ENCODE measurements around the gene MACROD2.

The MACROD2 gene

DNA sequence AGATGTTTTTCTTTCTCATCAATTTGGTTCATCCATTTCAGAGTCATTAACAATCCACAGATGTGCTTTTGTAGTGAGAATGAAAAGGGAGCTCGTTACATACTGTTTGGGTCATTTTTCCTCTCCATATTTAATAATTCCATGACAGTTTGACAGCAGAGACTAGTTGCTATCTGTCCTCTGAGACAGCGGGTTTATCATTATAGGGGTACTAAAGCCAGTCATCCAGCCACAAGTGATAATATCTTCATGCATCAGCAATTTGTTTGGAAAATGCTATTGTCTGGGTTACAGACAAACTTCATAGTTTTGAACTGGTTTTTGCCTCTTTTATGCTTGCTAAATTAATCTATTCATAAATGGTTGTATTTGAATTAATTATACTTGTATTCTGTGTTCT lies 692.7 kb downstream of the MACROD2 start:
- DNase-seq: no peak

- DNase-seq: no peak
These were observed 696.7 kb downstream of the MACROD2 start for GRCh38 chr20:14691994-14692393.

DNA sequence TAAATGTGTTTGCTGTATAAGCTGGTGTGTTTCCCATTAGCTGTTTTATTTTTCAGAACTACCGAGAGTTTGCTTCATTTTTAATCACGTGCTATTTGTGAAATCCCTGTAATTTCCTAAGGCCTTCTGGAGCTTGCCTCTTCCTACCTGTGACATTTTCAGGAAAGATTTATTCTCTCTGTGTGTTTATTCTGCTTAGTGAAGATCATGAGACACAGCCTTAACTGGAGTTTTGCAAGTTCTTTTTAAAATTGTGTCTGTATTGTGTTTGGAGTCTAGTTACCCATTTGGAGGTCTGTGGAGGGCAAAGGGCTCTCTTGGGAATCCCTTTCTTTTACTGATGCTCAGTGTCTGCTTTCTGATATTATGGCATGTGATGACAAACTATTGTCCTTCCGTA lies 701.2 kb downstream of the MACROD2 start:
- DNase-seq: no peak

GRCh38 chr20:14696937-14697336 lies 701.6 kb downstream of the MACROD2 start:
- no peak for DNase-seq

DNA sequence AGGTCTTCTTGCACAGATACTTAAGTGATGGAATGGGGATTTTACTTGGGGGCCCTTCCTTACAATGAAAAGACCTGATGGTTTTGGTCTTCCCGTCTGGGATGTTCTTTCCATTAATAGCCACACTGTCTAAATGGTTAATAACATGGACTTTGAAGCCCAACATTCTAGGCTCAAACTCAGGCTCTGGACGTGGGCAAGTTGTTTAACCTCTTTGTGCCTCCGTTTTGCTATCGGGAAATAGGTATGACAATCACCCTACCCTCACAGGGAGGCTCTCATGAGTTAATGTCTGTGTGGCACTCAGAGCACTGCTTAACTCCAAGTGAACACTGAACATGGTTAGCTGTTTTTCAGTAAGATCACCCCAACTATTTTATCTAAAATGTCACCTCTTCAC lies 702.8 kb downstream of the MACROD2 start:
- DNase-seq: no peak

DNA sequence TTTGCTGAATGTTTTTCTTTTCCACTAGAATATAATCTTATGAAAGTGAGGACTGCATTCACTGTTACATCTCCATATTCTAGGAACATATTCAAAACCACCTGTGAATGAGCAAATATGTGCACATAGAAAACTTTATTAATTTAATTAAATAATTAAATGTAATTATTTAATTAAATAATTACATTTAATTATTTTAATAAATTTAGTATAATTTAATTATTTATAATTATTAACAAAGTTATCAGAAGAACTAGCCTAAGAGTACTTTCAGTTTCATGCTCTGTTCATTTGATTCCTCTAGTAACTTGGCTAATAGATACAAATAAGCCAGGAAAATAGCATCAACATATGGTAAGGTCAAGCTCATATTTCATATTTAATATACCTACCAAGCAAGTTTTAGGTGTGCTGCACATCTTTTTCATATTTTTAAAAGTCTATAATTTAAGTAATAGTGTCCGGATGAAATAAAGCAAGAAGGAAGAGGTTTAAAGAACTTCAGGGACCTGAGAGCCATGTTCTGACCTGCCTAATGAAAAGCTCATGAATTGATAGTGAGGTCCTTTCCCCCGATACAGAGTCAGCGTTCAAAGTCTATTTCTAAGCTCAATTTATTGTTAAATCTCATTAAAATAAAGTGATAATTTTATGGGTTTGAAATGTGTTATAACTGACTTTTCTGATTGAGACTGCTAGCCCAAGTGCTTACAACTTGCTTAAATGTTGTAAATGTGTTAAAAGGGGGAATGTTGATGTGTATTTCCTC lies 703.5 kb downstream of the MACROD2 start:
- no peak for DNase-seq

DNA sequence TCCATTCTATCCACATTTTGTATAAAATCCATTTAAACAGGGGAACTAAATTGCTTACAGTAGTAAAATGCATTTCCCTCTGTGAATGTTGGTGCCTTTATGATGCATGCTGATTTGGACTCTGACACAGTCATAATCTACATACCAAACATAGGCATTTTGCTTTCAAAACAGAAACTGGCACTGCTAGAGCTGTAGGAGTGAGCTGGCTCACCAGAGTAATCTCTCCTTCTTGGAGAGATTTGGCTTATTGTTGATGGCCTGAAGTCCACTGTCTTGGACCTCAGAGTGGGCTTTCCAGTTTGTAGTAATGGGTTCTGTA lies 705.3 kb downstream of the MACROD2 start:
- DNase-seq: no peak

DNA sequence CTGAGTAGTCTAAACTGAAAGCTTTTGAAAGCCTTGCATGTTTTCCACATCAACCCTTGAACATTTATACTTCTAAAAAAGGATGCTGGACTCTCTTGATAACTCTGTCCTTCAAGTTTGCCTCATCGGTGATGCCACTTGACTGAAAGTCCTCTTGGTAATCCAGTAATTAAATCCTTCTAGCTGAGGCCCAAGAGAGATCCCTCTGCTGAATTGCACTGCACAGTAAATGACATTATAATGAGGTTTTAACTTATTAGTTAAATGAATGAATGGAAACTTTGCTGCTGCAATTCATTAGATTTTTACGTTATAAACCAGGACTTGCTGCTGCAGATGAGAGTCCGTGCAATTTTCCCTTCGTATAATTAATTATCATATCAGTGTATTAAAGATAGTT lies 706.0 kb downstream of the MACROD2 start:
- DNase-seq: no peak

DNA sequence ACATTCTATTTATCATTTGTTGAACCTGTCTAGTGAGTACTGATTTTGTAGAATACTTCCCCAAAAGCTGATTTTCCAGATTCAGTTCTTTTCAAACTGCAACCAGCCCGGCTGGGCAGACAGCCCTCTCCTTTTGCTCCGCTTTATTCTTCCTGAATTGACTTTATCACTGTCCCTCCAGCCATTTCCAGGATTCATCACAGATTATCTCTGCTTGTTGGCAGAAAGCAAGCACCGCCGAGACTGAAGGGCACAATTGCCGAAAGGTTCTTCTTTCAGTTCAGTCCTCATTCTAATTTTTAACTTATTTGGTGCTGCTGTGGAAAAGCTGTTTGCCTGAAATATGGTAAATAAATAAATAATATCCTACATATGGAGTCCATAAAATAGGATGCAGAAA lies 711.2 kb downstream of the MACROD2 start:
- no peak for DNase-seq

DNA sequence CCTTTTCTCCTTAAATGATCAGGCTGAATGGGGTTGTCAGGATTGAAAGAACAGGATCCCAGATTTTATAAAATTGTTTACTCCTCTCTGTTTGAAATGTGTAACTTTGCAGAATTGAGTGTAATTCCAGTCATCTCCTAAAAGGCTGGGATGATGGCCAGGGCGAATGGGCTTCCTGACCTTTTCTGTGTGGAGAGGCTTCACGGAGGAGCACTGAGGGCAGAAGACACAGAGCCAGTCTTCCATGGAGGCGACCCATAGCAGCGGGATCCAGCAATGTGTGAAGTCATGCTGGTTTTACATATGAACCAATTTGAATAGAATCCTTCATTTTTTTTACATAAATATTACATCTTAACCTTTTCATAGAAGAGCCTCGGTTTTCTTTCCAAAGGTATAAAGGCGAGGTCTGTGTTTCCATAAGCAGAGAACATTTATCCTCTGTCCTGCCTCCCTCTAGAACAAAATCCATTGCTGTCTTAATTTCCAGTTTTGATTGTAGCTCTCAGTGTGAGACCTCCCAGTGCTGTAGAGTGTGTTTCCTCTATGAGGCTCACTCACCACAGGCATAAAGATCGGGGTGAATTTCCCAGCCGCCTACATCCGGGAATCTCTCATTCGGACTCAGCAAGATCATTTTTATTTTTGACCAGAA lies 711.8 kb downstream of the MACROD2 start:
- no peak for DNase-seq

DNA sequence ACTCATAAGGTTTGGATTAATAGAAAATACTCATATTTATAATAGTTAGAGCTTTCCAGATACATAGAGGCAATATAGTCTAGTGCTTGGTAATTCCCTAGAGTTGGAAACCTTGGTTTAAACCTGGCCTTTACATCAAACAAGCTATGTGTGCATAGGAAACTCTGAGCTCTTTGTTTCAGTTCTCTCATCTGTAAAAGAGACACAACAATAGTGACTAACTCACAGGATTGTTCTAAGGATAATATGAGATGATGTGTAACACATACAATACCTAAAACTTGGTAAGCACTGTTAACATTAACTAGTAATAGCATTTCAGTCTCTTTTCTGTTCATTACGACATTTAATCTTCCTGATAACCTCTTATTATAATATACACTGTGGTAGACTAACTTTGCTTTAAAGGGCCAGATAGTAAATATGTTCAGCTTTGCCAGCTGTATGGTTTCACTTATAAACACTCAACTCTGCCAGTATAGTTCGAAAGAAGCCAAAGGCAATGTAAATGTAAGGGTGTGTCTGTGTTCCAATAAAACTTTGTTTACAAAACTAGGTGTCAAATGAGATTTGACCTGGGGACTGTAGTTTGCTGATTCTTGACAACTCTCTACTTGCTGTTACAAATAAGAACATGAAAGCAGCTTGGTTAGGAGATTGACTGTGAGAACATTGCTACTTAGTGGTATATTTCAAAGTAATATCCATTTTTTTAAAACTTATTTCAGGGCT lies 712.7 kb downstream of the MACROD2 start:
- no peak for DNase-seq

DNA sequence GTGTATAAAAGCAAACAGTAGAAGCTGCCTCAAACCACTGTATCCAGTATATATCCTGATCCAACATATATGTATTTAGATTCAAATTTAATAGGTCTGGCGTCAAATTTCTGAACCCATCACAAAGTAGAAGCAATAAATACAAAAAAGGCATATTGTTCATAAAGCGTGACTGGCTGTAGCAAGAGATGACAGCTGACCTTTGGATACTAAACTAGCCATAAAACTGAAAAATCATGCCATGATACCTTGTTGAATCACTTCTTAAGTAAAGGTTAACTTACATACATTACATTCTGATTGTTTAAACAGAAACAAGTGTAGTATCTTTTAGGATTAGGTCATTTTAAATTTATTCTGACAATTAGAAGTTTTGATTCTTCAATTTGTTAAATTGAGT lies 714.1 kb downstream of the MACROD2 start:
- no peak for DNase-seq

DNA sequence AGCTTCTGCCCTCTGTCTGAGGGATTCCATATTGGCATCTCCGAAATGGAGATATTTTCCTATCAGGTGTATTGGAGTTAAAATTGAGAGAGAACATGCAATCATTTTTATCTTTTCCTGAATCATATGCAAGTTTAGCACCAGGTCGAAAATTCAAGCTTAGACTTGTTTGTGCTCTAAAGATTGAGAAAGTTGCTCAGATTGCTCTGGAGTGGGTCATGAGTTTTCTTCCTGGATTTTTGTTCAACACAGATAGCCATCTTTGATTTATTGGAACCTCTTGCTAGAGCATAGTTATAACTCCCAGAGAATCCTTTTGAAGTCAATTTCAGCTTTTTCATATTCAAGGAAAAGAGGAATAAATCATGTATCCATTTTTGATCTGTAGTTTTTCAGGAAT lies 715.6 kb downstream of the MACROD2 start:
- DNase-seq: no peak

DNA sequence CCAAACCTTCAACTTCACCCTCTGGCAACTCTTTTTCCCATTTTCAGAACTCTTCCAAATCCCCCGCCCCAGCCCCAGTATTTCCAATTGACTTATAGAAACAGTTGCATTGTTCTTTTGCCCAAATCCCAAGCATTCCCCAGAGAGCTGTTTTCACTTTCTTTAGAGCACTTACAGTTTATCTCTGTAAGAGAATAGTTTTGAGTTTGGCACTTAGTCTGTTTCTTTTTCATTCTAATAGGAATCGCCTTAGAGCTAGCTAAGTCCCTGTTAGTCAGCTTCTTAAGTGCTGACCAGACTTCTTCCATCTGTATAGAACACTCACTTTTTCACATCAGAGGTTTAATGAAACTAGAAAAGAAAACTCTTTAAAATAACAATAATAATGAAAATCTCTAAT lies 716.3 kb downstream of the MACROD2 start:
- DNase-seq: no peak

GRCh38 chr20:14712302-14712739 lies 717.0 kb downstream of the MACROD2 start:
- no peak for DNase-seq

GRCh38 chr20:14715400-14715799 lies 720.1 kb downstream of the MACROD2 start:
- DNase-seq: no peak

DNA sequence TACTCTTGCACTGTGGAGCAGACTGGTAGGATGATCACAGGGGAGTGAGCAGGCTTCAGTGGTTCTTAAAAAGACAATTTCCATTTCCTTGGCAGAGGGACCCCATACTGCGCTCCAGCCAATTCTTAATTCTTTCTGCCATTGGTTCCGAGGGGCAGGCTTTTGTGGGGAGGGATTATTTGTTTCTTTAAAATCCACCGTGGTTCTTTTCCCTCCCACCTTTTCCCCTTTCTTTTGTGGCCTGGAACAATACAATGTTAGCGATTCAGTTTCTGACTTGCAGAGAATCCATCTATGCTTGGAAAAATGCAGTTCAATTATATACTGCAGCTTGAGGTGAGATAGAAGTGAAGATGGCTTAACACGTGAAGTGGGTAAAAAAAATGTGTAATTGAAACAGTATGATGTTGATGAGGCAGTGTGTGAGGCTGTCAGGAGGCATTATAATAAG lies 721.1 kb downstream of the MACROD2 start:
- DNase-seq: no peak

- DNase-seq: no peak
These were observed 722.1 kb downstream of the MACROD2 start for GRCh38 chr20:14717134-14717999.

GRCh38 chr20:14720251-14720650 lies 724.9 kb downstream of the MACROD2 start:
- no peak for DNase-seq

DNA sequence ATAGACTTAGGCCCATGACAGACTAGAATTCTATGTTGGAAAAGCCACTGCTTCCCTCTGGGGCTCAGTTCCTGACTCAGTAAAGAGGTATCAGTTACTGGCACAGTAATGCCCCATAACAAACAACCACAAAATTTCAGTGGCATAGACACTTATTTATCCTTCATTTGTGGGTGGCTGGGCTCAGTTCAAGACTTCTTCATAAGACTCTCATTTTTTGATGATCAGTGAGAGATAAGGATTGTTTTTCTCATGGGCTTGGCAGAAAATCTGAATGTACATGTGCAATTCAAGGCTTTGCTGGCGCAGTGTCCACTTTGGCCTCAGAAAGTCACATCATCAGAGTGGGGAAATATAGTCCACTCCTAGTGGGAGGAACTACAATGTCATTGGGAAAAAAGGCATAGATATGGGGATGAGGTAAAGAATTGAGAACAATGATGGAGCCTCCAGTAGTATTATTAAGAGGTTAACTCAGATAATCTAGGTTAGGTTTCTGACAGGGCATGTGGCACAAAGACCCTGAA lies 726.7 kb downstream of the MACROD2 start:
- no peak for DNase-seq

- DNase-seq: no peak
These were observed 728.3 kb downstream of the MACROD2 start for GRCh38 chr20:14723614-14724013.

DNA sequence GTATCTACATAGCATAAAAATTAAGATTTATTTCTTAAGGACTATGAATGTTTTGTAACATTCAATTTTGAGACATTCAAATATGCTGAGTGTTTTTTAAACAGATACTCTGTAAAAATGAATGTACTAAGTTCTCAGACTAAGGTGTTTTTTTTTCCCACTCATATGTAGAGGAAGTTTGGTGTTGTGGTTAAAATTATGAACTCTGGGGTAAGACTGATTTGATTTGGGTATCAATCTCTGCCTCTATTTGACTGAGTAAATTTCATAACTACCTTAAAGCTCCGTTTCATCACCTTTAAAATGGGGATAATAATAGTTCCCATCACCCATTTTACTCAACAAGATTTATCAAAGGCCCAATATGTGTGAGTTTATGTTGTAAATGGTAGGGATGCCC lies 728.7 kb downstream of the MACROD2 start:
- DNase-seq: no peak

DNA sequence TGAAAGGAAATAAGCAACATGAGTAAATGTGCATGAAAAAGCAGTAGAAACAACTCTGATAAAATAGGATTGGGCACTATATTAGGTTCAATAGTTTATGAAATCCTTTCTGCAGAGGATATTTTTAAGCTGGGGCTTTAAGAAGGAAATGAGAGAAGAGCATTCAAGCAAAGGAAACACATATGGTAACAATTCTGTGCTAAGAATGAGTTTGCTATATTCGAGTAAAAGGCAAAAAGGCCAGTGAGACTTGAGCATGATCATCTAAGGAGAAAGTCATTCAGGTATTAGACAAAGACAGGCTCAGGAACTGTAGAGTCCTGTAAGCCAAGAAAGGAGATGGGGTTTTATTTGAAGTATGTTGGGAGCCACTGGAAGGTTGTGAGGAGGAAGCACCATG lies 729.2 kb downstream of the MACROD2 start:
- DNase-seq: no peak

Data from NCI-H1436 treated with DMSO at 0.1 percent for 48 hours (cell line).